ENCODE measurements around the gene OR2AT4. TPM values are rescaled to one million over a fixed set of nuclear protein-coding genes. Genes with fewer than 3 reads are reported as not detected.
"Not testable (repeated sequence)": the region's sequence is repeated elsewhere in the genome, so short reads cannot be mapped to it uniquely, and the experiment has no call there.

Gene OR2AT4
- total and polyA plus RNA-seq, 11 donors = not detected

DNA sequence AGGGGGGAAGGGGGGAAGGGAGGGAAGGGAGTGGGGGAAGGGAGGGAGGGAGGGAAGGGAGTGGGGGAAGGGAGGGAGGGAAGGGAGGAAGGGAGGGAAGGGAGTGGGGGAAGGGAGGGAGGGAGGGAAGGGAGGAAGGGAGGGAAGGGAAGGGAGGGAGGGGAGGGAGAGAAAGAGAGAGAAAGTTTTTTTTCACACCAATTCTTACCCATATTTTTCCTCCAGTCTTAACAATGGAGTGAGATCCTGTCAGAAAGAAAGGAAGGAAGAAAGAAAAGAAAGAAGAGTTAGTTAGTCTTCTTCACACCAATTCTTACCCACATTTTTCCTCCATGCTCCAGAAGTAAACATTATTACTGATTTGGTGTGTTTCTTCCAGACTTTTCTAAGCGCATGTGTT lies 3.0 kb upstream of the OR2AT4 start:
- TF ChIP-seq, protein P1, sequence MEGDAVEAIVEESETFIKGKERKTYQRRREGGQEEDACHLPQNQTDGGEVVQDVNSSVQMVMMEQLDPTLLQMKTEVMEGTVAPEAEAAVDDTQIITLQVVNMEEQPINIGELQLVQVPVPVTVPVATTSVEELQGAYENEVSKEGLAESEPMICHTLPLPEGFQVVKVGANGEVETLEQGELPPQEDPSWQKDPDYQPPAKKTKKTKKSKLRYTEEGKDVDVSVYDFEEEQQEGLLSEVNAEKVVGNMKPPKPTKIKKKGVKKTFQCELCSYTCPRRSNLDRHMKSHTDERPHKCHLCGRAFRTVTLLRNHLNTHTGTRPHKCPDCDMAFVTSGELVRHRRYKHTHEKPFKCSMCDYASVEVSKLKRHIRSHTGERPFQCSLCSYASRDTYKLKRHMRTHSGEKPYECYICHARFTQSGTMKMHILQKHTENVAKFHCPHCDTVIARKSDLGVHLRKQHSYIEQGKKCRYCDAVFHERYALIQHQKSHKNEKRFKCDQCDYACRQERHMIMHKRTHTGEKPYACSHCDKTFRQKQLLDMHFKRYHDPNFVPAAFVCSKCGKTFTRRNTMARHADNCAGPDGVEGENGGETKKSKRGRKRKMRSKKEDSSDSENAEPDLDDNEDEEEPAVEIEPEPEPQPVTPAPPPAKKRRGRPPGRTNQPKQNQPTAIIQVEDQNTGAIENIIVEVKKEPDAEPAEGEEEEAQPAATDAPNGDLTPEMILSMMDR (IDR thresholded peaks at IDR 0.05) = no peak
- TF ChIP-seq POLR2A (IDR thresholded peaks at IDR 0.05) = no peak
- 92 to 97% (median 94%) methylated on average over 1 of the region's 1 CpG for WGBS, 4 donors
- ATAC-seq (no peak), DNase-seq (no peak)
- Histone ChIP-seq H3K9me3 (peaks cover 0 to 4% (median 0%) of the 10 kb centered on the region in 12 donors), H3K27me3 (peaks cover 0 to 25% (median 0%) of the 10 kb centered on the region in 9 donors), H3K4me3 (no peak overlapping the region), H3K36me3 (no peaks in the 10 kb centered on the region), H3K27ac (no peak overlapping the region), H3K4me1 (no peaks in the 10 kb centered on the region)
- intact Hi-C loops (cut with DNase I) = no loop called here

DNA sequence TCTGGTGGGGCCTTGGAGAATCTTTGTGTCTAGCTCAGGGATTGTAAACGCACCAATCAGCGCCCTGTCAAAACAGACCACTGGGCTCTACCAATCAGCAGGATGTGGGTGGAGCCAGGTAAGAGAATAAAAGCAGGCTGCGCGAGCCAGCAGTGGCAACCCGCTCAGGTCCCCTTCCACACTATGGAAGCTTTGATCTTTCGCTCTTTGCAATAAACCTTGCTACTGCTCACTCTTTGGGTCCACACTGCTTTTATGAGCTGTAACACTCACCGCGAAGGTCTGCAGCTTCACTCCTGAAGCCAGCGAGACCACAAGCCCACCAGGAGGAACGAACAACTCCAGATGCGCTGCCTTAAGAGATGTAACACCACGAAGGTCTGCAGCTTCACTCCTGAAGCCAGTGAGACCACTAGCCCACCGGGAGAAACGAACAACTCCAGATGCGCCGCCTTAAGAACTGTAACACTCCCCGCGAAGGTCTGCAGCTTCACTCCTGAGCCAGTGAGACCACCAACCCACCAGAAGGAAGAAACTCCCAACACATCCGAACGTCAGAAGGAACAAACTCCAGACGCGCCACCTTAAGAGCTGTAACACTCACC lies 2.3 kb upstream of the OR2AT4 start:
- H3K4me1 ChIP-seq; DNase-seq; ATAC-seq; H3K36me3 ChIP-seq; H3K27ac ChIP-seq; H3K9me3 ChIP-seq; intact Hi-C loops (cut with DNase I); H3K4me3 ChIP-seq: not testable (repeated sequence)
- H3K27me3 ChIP-seq = peaks cover 0 to 30% (median 0%) of the 10 kb centered on the region in 9 donors
- WGBS, 4 donors = 90 to 94% (median 92%) methylated on average over 22 of the region's 22 CpGs

DNA sequence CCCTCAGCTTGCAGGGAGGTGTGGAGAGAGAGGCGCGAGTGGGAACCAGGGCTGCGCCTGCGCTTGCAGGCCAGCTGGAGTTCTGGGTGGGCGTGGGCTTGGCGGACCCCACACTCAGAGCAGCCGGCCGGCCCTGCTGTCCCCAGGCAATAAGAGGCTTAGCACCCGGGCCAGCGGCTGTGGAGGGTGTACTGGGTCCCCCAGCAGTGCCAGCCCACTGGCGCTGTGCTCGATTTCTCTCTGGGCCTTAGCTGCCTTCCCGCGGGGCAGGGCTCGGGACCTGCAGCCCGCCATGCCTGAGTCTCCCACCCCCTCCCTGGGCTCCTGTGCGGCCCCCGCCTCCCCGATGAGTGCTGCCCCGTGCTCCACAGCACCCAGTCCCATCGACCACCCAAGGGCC lies 1.5 kb upstream of the OR2AT4 start:
- H3K9me3 ChIP-seq; H3K4me1 ChIP-seq; H3K27ac ChIP-seq; intact Hi-C loops (cut with DNase I); H3K4me3 ChIP-seq; DNase-seq; ATAC-seq; H3K36me3 ChIP-seq: not testable (repeated sequence)
- peaks cover 0 to 30% (median 0%) of the 10 kb centered on the region in 9 donors for H3K27me3 ChIP-seq
- WGBS, 4 donors = 94 to 100% (median 96%) methylated on average over 4 to 21 of the region's 21 CpGs

DNA sequence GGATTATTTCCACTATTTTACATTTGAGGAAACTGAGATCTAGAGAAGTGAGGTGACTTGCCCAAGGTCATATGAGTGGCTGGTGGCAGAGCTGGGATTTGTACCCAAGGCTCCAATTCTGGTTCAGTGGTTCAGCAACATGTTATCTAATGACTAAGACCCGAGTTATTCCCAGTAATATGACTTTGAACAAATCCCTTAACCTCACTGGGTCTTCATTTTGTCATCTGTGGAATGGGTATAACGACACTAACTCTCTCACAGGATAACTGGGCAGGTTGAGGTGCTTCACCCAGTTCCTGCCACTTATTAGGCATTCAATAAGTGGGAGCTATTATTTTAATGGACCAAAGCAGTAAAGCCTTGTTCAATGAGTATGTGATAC lies 489 bp upstream of the OR2AT4 start:
- intact Hi-C loops (cut with DNase I) = no loop called here
- peaks cover 0 to 30% (median 0%) of the 10 kb centered on the region in 9 donors for H3K27me3 ChIP-seq
- H3K4me1 ChIP-seq = no peaks in the 10 kb centered on the region
- H3K4me3 ChIP-seq = no peak overlapping the region
- WGBS, 4 donors = 54 to 67% (median 56%) methylated on average over 2 of the region's 2 CpGs
- no peak for DNase-seq
- peaks cover 0 to 2% (median 0%) of the 10 kb centered on the region in 12 donors for H3K9me3 ChIP-seq
- no peak for ATAC-seq
- TF ChIP-seq, protein P1 (IDR thresholded peaks at IDR 0.05) = no peak
- no peak for TF ChIP-seq POLR2A (IDR thresholded peaks at IDR 0.05)
- no peaks in the 10 kb centered on the region for H3K36me3 ChIP-seq
- H3K27ac ChIP-seq = no peak overlapping the region

DNA sequence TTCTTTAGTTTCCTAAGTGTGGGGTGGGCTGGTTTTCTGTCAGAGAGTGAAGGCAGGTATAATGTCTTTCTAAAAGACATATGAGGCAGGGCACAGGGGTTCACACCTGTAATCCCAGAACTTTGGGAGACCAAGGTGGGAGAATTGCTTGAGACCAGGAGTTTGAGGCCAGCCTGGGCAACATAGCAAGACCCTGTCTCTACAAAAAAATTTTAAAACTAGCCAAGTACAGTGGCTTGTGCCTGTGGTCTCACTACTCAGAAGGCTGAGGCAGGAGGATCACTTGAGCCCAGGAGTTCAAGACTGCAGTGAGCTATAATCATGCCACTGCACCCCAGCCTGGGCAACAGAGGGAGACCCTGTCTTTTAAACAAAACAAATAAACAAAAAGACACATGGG lies 2.3 kb downstream of the OR2AT4 start:
- H3K4me3 ChIP-seq; H3K36me3 ChIP-seq; ATAC-seq; DNase-seq; H3K27ac ChIP-seq; intact Hi-C loops (cut with DNase I); H3K4me1 ChIP-seq: not testable (repeated sequence)
- Histone ChIP-seq H3K27me3 (peaks cover 0 to 19% (median 2%) of the 10 kb centered on the region in 9 donors), H3K9me3 (peaks cover 0 to 26% (median 7%) of the 10 kb centered on the region in 12 donors)

DNA sequence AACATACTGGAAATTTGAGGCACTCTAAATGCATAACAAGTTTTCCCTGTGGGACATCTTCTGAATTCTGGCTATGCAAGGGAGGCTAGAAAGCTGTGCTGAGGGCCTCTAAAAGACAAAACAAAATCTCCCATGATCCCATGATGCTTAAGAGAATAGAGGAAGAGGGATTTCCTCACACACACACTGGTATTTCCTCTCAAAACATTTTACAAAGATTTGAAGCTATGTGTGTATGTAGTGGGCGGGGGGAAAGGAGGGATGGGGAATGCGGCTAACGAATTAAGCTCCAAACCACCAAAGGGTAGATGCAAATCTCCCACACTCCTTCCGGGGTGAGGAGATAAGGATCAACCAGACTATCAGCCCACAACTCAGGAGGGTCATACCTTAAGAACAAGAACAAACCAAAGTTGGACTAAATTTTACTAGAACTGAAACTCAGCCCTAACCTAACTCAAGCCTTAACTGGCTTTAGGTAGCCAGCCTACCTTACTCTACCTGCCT lies 6.0 kb downstream of the OR2AT4 start:
- peaks cover 0 to 14% (median 0%) of the 10 kb centered on the region in 9 donors for H3K27me3 ChIP-seq
- ATAC-seq (no peak), DNase-seq (no peak)
- no peaks in the 10 kb centered on the region for H3K4me1 ChIP-seq
- intact Hi-C loops (cut with DNase I) = no loop called here
- no peak for TF ChIP-seq POLR2A (IDR thresholded peaks at IDR 0.05)
- TF ChIP-seq, protein P1 (IDR thresholded peaks at IDR 0.05) = no peak
- H3K9me3 ChIP-seq = peaks cover 0 to 26% (median 7%) of the 10 kb centered on the region in 12 donors
- H3K27ac ChIP-seq = no peak overlapping the region
- no peak overlapping the region for H3K4me3 ChIP-seq
- WGBS, 4 donors = 78 to 82% (median 79%) methylated on average over 4 of the region's 4 CpGs
- no peaks in the 10 kb centered on the region for H3K36me3 ChIP-seq

Data from heart left ventricle (tissue), 16 donors.